Astrocyte of the spinal cord (primary cell): ENCODE measurements around the gene GPR39.

Experiments used
- DNase-seq: peaks from one replicate; pipeline ENCODE4 v3.0.0; 2011; ENCODE audit warnings: low read depth, low spot score
- H3K4me3 ChIP-seq: 2 replicates; pipeline ENCODE4 v1.5.1; 2011; ENCODE audit warnings: low read depth, mild to moderate bottlenecking, low read length, moderate library complexity
- CTCF ChIP-seq: IDR thresholded peaks from 2 replicates; pipeline ENCODE4 v1.5.1; 2012; ENCODE audit warnings: low read depth, mild to moderate bottlenecking, low read length, inconsistent platforms
- in situ Hi-C: cut with HindIII; loops from 2 replicates; pipeline ENCODE4 v1.10.0; 2017; ENCODE audit warnings: low sequenced_read_pairs

GPR39 gene

GRCh38 chr2:132559921-132560320 is 143.3 kb downstream of the GPR39 start:
- no peak for TF ChIP-seq CTCF
- H3K4me3 ChIP-seq, result no peak overlapping the region
- DNase-seq, result no peak
- in situ Hi-C loops, result no loop called here

- in situ Hi-C loops, result no loop called here
- TF ChIP-seq CTCF, result no peak
- DNase-seq, result no peak
- no peak overlapping the region for H3K4me3 ChIP-seq
Observed at GRCh38 chr2:132560562-132560961, 144.0 kb downstream of the GPR39 start.

GRCh38 chr2:132562245-132562644 is 145.6 kb downstream of the GPR39 start:
- TF ChIP-seq CTCF, result no peak
- no peak overlapping the region for H3K4me3 ChIP-seq
- in situ Hi-C loops, result no loop called here
- DNase-seq, result no peak

GRCh38 chr2:132564065-132564464 is 147.5 kb downstream of the GPR39 start:
- in situ Hi-C loops, result no loop called here
- no peak for TF ChIP-seq CTCF
- H3K4me3 ChIP-seq, result no peak overlapping the region
- DNase-seq, result no peak

GRCh38 chr2:132566379-132566778 is 149.8 kb downstream of the GPR39 start:
- H3K4me3 ChIP-seq, result no peak overlapping the region
- no peak for DNase-seq
- in situ Hi-C loops, result no loop called here
- no peak for TF ChIP-seq CTCF

GRCh38 chr2:132567682-132568081 is 151.1 kb downstream of the GPR39 start:
- H3K4me3 ChIP-seq, result no peak overlapping the region
- no peak for DNase-seq
- TF ChIP-seq CTCF, result no peak
- in situ Hi-C loops, result no loop called here

GRCh38 chr2:132568656-132569055 is 152.1 kb downstream of the GPR39 start:
- no peak for TF ChIP-seq CTCF
- no peak for DNase-seq
- in situ Hi-C loops, result no loop called here
- H3K4me3 ChIP-seq, result no peak overlapping the region
